Stimulated activated CD4-positive, alpha-beta T cell treated with anti-CD3 and anti-CD28 coated beads, Interleukin-12 subunit alpha, Interleukin-12 subunit beta, amount 100 ng/mL, for 48 hours (primary cell): ENCODE results near the gene ADAMTS9.

ENCODE experiments used
- DNase-seq, 3 donors: peaks; one replicate each; pipeline ENCODE4 v3.0.0-alpha.2; 2020; ENCODE audit warnings: low read depth in 2 of 3, low spot score in 1 of 3

Gene ADAMTS9

DNA sequence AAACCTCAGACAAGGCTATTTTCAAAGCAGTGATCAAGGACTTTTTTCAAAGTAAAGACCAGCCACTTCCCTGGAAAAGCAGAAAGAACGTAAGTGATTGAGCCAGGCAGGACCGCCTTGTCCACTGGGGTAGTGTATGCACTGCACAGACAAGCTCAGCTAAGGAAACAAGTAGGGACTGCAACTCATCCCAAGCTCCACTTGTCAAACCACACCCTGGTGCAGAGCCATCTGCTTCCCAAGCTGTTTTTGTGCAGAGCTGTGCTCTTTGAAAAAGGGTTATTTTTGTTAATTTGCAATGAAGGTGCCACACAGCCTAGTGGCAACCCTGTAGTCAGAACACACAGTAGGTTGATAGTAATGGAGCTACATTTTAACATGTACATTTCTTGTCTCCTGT is 193.3 kb downstream of the ADAMTS9 start:
- DNase-seq = no peak

DNA sequence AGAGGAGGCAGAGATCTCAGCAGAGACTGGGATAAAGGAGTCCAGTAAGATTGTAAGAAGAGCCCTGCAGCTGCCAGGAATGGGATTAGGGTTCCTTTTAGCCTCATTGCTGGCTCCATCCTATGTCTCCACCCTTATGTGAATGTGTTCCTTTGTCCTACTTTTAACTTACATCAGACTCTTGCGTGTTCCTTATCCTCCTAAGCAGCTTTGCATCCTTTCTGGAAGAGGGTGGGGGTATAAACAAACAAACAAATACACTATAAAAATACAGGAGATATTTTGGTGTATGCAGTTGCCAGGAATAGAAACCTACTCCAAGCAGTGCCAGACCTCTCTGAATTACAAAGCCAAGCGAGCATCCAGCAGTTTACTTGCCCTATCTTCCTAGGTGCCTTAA is 194.7 kb downstream of the ADAMTS9 start:
- DNase-seq = no peak

GRCh38 chr3:64491843-64492242 is 196.0 kb downstream of the ADAMTS9 start:
- no peak for DNase-seq

DNA sequence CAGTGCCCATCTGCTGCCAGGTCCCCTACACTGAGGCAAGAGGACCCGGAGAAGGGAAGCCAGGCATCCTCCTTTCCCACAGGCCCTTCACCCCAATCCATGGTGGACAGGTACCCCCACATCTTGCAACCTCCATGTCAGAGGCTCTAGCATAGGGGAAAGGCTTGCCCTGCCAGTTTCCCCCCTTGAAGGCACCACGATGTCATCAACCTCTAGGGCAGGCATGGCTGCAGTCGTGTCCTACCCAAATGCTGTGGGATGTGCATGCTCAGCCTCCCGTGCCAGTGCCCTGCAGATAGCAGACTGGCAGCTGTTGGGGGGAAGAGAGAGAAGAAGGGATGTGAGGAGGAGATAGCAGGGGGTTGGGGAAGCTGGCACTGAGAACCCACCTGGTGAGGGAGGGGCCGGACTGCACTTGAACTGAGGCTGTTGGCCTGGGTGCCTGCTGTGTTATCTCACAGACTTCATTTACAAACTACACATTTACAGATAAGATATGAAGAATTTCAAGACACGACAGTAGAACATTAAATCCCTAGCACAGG is 197.5 kb downstream of the ADAMTS9 start:
- no peak for DNase-seq

GRCh38 chr3:64489361-64490044 is 198.3 kb downstream of the ADAMTS9 start:
- no peak for DNase-seq

GRCh38 chr3:64488939-64489338 is 198.9 kb downstream of the ADAMTS9 start:
- no peak for DNase-seq

DNA sequence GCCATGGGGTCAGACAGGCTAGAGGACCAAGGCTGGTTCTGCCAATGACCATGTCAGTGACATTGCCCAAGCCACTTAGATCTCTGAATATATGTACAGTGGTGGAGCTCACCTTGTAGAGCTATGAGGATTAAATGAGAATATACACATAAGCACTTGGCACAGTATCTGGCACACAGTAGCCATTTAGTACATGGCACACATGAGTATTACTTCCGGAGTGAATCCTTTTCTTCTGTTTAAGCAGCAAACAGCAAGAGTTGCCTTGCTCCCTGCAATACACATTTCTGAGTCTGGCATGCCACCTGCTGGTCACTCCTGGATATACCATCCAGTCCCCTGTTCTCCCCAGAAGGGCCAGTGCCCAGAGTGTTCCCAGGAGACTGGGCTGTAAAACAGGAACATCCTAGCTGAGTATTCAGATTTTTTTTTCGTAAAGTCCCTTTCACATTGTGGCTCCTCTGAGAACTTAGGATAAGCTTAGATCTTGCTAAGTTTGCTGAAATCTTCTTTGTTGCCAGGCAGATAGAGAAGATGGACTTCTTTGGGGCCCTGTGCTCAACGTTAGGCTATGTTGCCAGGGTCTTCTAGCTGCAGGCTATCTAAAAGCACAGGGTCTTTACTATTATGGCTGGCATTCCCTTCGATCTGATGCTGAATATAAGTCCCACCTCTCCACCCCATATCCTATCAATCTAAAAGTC is 203.4 kb downstream of the ADAMTS9 start:
- DNase-seq = peak; percentile 53 to 63 (median 55)

GRCh38 chr3:64483467-64483866 is 204.3 kb downstream of the ADAMTS9 start:
- DNase-seq = no peak

DNA sequence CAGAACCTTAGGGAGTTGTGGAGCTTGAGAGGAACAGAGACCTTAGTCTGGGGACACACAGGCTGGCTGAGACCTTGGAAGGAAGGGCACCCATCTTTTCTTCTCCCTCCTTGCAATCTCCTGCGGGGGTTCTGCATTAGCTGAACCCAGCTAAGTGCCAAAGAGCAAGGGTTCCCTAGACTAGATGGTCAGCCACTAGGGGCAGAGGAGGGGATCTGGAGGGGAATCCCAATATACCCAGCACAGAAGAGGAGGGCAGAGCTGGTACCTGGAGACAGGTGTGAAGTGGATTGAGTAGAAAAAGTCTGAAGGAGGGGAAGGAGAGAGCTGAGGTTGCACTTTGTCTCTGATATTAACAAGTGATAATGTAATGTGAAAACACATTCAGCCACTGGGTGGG is 212.8 kb downstream of the ADAMTS9 start:
- DNase-seq = no peak

- DNase-seq = no peak
Observed at GRCh38 chr3:64473466-64473865, 214.3 kb downstream of the ADAMTS9 start.

DNA sequence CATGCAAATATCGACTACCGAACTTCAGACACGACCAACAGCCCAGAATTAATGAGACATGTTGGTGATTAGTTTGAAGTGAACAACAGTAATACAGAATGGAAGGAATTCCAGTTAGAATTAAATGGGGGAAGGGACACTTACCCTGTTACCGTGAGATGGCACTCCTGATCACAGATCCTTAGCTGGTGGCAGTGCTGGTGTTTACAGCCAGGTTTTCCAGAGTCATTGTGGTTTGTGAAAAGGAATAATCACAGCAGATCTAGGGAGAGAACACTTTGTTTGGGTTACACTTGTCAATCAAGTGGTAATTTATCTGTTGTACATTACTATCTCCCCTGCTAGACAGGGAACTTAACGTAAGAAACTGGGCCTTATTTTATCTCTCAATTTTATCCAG is 217.4 kb downstream of the ADAMTS9 start:
- no peak for DNase-seq

DNA sequence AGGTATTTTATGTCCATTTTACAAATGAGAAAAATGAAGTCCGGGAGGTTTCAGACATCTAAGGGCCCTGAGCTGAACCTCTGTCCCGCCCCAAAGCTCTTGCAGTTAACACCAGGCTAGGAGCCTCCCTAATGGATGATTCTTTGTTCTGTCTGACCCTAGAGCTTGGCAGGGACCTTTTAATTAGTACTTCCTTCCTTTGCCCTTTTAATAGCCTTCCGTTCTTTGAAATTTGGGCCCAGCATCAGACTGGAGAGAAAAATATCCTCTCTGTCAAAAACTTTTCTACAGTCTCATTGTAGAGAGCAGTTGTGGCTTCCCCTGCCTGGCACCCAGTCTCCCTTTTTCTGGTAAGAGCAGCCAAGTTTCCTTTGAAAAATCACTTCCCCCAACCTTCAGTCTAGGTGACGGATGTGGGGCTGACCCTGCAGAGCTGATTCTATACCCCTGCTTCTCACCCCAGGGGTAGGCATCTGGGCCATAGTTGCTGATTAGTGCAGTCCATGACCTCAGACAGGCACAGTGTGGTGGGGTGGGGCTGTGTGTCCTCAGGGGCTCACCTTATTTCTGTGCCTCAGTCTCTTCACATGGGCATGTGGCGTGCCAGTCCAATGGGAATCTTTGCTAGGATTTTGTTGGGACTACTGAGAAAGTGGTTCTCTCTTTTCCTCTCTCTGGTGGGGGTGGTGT is 220.4 kb downstream of the ADAMTS9 start:
- no peak for DNase-seq
